Endothelial cell of umbilical vein (primary cell): ENCODE measurements around the gene CCDC74B. TPM values are rescaled to one million over a fixed set of nuclear protein-coding genes. Genes with fewer than 3 reads are reported as not detected.

Source experiments
- BruUV-seq: library from RNA; stranded (reverse); fragments of 400-500 nt; replicated peaks from 2 replicates; lab custom pipeline; 2021; lab: Mats Ljungman, UMichigan
- CTCF ChIA-PET: fragments of 300-600, 350-600 bp; sonication (Branson Sonifier 250); formaldehyde crosslinking; loops from one replicate; lab custom pipeline; 2021; ENCODE audit warnings: antibody characterized with exemption, inconsistent platforms; lab: Charles Lee
- POLR2A ChIA-PET: fragments of 300-600, 350-600 bp; sonication (Branson Sonifier 250); formaldehyde crosslinking; loops from one replicate; lab custom pipeline; 2021; ENCODE audit warnings: antibody characterized with exemption, inconsistent platforms; lab: Charles Lee
- DNase-seq: peaks from one replicate; pipeline ENCODE4 v3.0.0-alpha.2; 2011; ENCODE audit warnings: low read depth, low spot score
- FAIRE-seq: peaks from 2 replicates; lab custom pipeline; 2011; peaks lifted over from hg19 to GRCh38; lab: Jason Lieb, UNC
- H2AFZ ChIP-seq: 2 replicates; pipeline ENCODE4 v1.6.0; 2012; ENCODE audit warnings: low read depth, low read length, control low read depth, inconsistent platforms
- H3K27ac ChIP-seq: 2 replicates; pipeline ENCODE4 v1.5.1; 2011; ENCODE audit warnings: low read depth, mild to moderate bottlenecking, control low read depth, low read length, moderate library complexity; ENCODE audit not compliant: insufficient read depth
- H3K27me3 ChIP-seq, 2 experiments: 2 replicates each; pipeline versions ENCODE4 v1.6.0 to v1.6.1; 2011; ENCODE audit warnings: low read length in 2 of 2, mixed read lengths in 1 of 2; ENCODE audit not compliant: control insufficient read depth in 2 of 2, insufficient read depth in 2 of 2
- H3K36me3 ChIP-seq, 2 experiments: 2 replicates in 1 of 2; 3 replicates in 1 of 2; pipeline ENCODE4 v1.5.1; 2011; ENCODE audit warnings: low read length in 2 of 2, mild to moderate bottlenecking in 1 of 2, moderate library complexity in 1 of 2; ENCODE audit not compliant: control insufficient read depth in 2 of 2, insufficient read depth in 2 of 2; ENCODE audit errors: extremely low read depth in 1 of 2
- H3K4me1 ChIP-seq: 3 replicates; pipeline ENCODE4 v1.5.1; 2011; ENCODE audit warnings: mild to moderate bottlenecking, low read length; ENCODE audit not compliant: control insufficient read depth, insufficient read depth; ENCODE audit errors: extremely low read depth
- H3K4me2 ChIP-seq: 2 replicates; pipeline ENCODE4 v1.6.1; 2011; ENCODE audit warnings: low read length, control low read depth, mixed read lengths; ENCODE audit not compliant: insufficient read depth
- H3K4me3 ChIP-seq, 3 experiments: fragments of 200-600 bp in 1 of 3; sonication (generic), shearing (Covaris generic) in 1 of 3; replicated peaks in 1 of 3; 2 replicates each; pipeline ENCODE4 v1.5.1; 2011 to 2016; ENCODE audit warnings: control low read depth in 3 of 3, low read length in 3 of 3, mild to moderate bottlenecking in 2 of 3, inconsistent platforms in 1 of 3, low read depth in 1 of 3, moderate library complexity in 1 of 3; ENCODE audit not compliant: insufficient read depth in 1 of 3
- H3K79me2 ChIP-seq: 2 replicates; pipeline ENCODE4 v1.6.0; 2012; ENCODE audit warnings: low read length, inconsistent platforms; ENCODE audit not compliant: control insufficient read depth, insufficient read depth
- H3K9ac ChIP-seq: replicated peaks from 2 replicates; pipeline ENCODE3; 2011; ENCODE audit warnings: low read length, control low read depth; ENCODE audit not compliant: insufficient read depth; ENCODE audit errors: extremely low read depth
- H3K9me1 ChIP-seq: replicated peaks from 3 replicates; pipeline ENCODE4 v1.6.0; 2011; ENCODE audit warnings: mild to moderate bottlenecking, low read length; ENCODE audit not compliant: control insufficient read depth, insufficient read depth; ENCODE audit errors: extremely low read depth
- H3K9me3 ChIP-seq: replicated peaks from 2 replicates; pipeline ENCODE4 v1.5.1; 2012; ENCODE audit warnings: low read length, inconsistent platforms; ENCODE audit not compliant: control insufficient read depth, insufficient read depth
- H4K20me1 ChIP-seq: replicated peaks from 2 replicates; pipeline ENCODE3; 2011; ENCODE audit warnings: mild to moderate bottlenecking, low read length; ENCODE audit not compliant: control insufficient read depth, insufficient read depth; ENCODE audit errors: extremely low read depth
- GATA2 ChIP-seq: IDR thresholded peaks from 2 replicates; pipeline ENCODE4 v1.7.0; 2011; ENCODE audit warnings: low read depth, mild to moderate bottlenecking, moderate library complexity, mixed read lengths, low read length; ENCODE audit not compliant: insufficient read length, insufficient read depth
- MYC ChIP-seq: IDR thresholded peaks from one replicate; pipeline ENCODE4 v1.6.1; 2011; ENCODE audit warnings: mild to moderate bottlenecking, low read depth, low read length
- POLR2A ChIP-seq: IDR thresholded peaks from 2 replicates; pipeline ENCODE4 v1.6.1; 2012; ENCODE audit warnings: low read depth, mild to moderate bottlenecking, control low read depth, low read length
- POLR2AphosphoS5 ChIP-seq: IDR thresholded peaks from 2 replicates; pipeline ENCODE4 v1.6.1; 2012; ENCODE audit warnings: low read depth, mild to moderate bottlenecking, control low read depth, low read length, moderate library complexity; ENCODE audit not compliant: insufficient read depth
- dilution Hi-C: fragments of 300-500 bp; cut with MboI; formaldehyde crosslinking; loops from one replicate; pipeline ENCODE4 v1.15.0; 2019; ENCODE audit warnings: low sequenced_read_pairs; ENCODE audit not compliant: extremely low pct_ligation_motif_present
- intact Hi-C: fragments of 100-400 bp; cut with micrococcal nuclease; formaldehyde crosslinking; loops from one replicate; pipeline ENCODE4 v1.10.0; 2022
- polyA plus RNA-seq, 4 experiments: library from polyadenylated mRNA; depleted of rRNA in 3 of 4; stranded (reverse) in 3 of 4; unstranded in 1 of 4; fragments of >200 nt; gene quantifications; 2 replicates each; pipeline versions ENCODE4 v1.2.1 to v1.2.3, GENCODE V29; 2011 to 2012; ENCODE audit warnings: missing spikeins in 1 of 4
- total RNA-seq: library from RNA; stranded (reverse); gene quantifications from 2 replicates; pipeline ENCODE4 v1.2.3, GENCODE V29; 2021
- TF ChIP-seq, protein P1 (sequence below): IDR thresholded peaks from 2 replicates; pipeline ENCODE4 v1.6.1; 2011; ENCODE audit not compliant: insufficient read depth, insufficient read length
- TF ChIP-seq, protein P2 (sequence below), 2 donors: IDR thresholded peaks; 1 replicate in 1 of 2; 2 replicates in 1 of 2; pipeline ENCODE4 v1.5.1; 2011; ENCODE audit warnings: low read length in 2 of 2, mild to moderate bottlenecking in 2 of 2, moderate library complexity in 2 of 2, control low read depth in 1 of 2, inconsistent platforms in 1 of 2, low read depth in 1 of 2; ENCODE audit not compliant: insufficient read depth in 1 of 2; ENCODE audit errors: extremely low read depth in 1 of 2

CCDC74B gene
- total and polyA plus RNA-seq, 2 donors (not counting 3 experiments of a cell fraction or from before 2014, with no cell fraction given) = 4.6 to 4.8 TPM

DNA sequence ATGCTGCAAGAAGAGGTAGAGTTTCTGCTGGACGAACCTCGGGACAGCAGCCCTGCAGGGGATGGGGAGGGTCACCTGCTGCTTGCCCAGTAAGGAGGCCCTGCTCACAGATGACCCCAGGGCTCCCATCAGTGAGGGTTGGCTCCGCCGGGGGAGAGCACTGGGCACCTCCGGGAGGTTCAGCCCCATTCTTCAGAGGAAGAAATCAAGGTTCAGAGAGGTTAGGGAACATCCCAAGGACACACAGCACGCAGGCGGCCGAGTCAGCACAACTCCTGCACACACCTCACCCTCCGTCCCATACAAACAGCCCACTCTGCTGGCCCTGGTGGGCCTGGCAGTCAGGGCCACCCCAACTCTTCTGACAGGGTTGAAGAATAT lies 11.7 kb upstream of the CCDC74B start:
- DNase-seq (no peak), FAIRE-seq (no peak)
- Histone ChIP-seq H3K27me3 (no peaks in the 10 kb centered on the region), H3K9me3 (no peaks in the 10 kb centered on the region), H3K4me1 (no peaks in the 10 kb centered on the region), H3K9me1 (no peaks in the 10 kb centered on the region), H3K79me2 (no peaks in the 10 kb centered on the region), H3K4me2 (no peak overlapping the region), H4K20me1 (no peaks in the 10 kb centered on the region), H3K9ac (no peak overlapping the region), H3K27ac (no peak overlapping the region), H3K4me3 (no peak overlapping the region), H2AFZ (no peak overlapping the region), H3K36me3 (peaks cover 0 to 22% of the 10 kb centered on the region in 2 experiments)
- TF ChIP-seq, protein P1, sequence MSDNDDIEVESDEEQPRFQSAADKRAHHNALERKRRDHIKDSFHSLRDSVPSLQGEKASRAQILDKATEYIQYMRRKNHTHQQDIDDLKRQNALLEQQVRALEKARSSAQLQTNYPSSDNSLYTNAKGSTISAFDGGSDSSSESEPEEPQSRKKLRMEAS = no peak
- TF ChIP-seq, protein P2, sequence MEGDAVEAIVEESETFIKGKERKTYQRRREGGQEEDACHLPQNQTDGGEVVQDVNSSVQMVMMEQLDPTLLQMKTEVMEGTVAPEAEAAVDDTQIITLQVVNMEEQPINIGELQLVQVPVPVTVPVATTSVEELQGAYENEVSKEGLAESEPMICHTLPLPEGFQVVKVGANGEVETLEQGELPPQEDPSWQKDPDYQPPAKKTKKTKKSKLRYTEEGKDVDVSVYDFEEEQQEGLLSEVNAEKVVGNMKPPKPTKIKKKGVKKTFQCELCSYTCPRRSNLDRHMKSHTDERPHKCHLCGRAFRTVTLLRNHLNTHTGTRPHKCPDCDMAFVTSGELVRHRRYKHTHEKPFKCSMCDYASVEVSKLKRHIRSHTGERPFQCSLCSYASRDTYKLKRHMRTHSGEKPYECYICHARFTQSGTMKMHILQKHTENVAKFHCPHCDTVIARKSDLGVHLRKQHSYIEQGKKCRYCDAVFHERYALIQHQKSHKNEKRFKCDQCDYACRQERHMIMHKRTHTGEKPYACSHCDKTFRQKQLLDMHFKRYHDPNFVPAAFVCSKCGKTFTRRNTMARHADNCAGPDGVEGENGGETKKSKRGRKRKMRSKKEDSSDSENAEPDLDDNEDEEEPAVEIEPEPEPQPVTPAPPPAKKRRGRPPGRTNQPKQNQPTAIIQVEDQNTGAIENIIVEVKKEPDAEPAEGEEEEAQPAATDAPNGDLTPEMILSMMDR (IDR thresholded peaks at IDR 0.05; ENCODE audit: extremely low read depth in 1 of 2, insufficient read depth in 1 of 2, low read depth in 1 of 2, low read length in 2 of 2) = no peak
- TF ChIP-seq MYC (no peak), POLR2AphosphoS5 (no peak), POLR2A (no peak), GATA2 (no peak)
- POLR2A ChIA-PET = no interaction called here
- dilution Hi-C loops = no loop called here
- CTCF ChIA-PET = interaction anchor here (1.1 to 1.4 kb wide), 3 partner anchors 176 to 180 kb away, joined by 3 to 17 read pairs (median 4); no protein-coding TSS in a partner anchor
- intact Hi-C loops = loop anchor here (1.0 kb wide), 1 partner anchor 176 kb away; no protein-coding TSS in a partner anchor
- no TSS peak for BruUV-seq
